ENCODE measurements around the gene MAP3K3.

The MAP3K3 gene

DNA sequence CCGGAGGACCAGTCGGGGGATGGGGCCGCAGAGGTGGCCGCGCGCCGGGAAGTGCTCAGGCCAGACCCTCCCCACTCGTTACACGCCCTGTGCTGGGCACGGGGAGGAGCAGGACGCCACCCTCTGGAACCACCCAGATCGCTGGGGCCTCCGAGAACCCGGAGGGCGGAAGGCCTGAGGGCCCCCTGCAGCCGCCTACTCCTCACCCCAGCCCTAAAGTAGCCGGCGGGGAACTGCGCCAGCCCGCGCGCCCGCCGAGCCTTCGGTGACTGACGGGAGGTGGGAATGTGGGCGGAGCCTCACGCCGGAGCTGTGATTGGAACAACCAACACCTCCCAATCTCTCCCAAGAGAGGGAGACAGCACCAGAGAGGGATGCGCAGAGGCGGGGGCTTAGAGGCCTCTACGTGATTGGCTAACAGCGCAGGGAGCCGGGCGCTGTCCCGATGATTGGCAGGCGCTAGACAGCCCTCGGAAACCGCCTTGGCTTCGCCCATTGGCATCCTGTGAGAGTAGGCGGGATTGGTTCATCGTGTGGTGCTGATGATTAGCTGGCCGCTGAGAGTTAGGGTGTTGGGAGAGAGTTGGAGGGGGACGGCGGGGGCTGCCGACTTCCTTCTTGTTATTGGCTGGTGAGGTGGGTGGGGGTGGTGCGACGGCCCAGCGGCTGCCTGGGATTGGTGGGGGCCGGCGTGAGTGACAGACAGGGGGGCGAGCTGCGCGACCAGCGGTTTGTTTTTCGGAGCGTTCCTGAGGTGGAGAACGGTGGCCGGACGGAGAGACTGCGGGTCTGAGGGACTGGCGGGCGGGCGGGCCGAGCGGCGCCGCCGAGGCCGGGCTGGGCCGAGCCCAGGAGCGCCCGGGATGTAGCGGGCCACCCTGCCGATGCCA, at the start of gene MAP3K3 (continued):
- TF ChIP-seq ZNF610 (tag by site-specific recombination; IDR thresholded peaks at IDR 0.05; ENCODE audit: borderline replicate concordance) (peak; percentile 69; the same call in 1 of the 2 replicates), ZBTB21 (tag by site-specific recombination; IDR thresholded peaks at IDR 0.05) (0 out of 2 replicates have a peak, but pooled peaks have one; percentile 41), OSR2 (tag by site-specific recombination; IDR thresholded peaks at IDR 0.05) (peak; percentile 47; the same call in 1 of the 2 replicates), SCRT2 (tag by site-specific recombination; IDR thresholded peaks at IDR 0.05) (no peak), TSHZ1 (tag by site-specific recombination; IDR thresholded peaks at IDR 0.05; ENCODE audit: borderline replicate concordance) (peak; percentile 79), ZNF362 (tag by site-specific recombination; IDR thresholded peaks at IDR 0.05) (no peak), ZNF548 (tag by site-specific recombination; IDR thresholded peaks at IDR 0.05) (0 out of 2 replicates have a peak, but pooled peaks have one; percentile 17), GFI1B (tag by site-specific recombination; IDR thresholded peaks at IDR 0.05) (peak; percentile 20; the same call in 1 of the 2 replicates), ZNF416 (tag by site-specific recombination; IDR thresholded peaks at IDR 0.05) (no peak), ZNF658 (tag by site-specific recombination; IDR thresholded peaks at IDR 0.05) (no peak), ZNF544 (tag by site-specific recombination; IDR thresholded peaks at IDR 0.05) (no peak), KLF1 (tag by site-specific recombination; IDR thresholded peaks at IDR 0.05) (peak; percentile 97), ZNF394 (tag by site-specific recombination; IDR thresholded peaks at IDR 0.05; ENCODE audit: borderline replicate concordance) (peak; percentile 85; the same call in 1 of the 2 replicates), ZNF184 (tag by site-specific recombination; IDR thresholded peaks at IDR 0.05) (no peak), ZNF768 (tag by site-specific recombination; IDR thresholded peaks at IDR 0.05) (no peak), ZNF391 (tag by site-specific recombination; IDR thresholded peaks at IDR 0.05; ENCODE audit: borderline replicate concordance, low read depth) (peak; percentile 75), ZNF16 (tag by site-specific recombination; IDR thresholded peaks at IDR 0.05; ENCODE audit: low read depth) (no peak), ZIC2 (tag by site-specific recombination; IDR thresholded peaks at IDR 0.05) (peak; percentile 72), ZNF239 (tag by site-specific recombination; IDR thresholded peaks at IDR 0.05) (no peak), ZNF561 (tag by site-specific recombination; IDR thresholded peaks at IDR 0.05; ENCODE audit: borderline replicate concordance) (peak; percentile 96; the same call in 1 of the 2 replicates), ZNF341 (tag by site-specific recombination; IDR thresholded peaks at IDR 0.05; ENCODE audit: low read depth) (peak; percentile 98)
- TF ChIP-seq, protein P1, sequence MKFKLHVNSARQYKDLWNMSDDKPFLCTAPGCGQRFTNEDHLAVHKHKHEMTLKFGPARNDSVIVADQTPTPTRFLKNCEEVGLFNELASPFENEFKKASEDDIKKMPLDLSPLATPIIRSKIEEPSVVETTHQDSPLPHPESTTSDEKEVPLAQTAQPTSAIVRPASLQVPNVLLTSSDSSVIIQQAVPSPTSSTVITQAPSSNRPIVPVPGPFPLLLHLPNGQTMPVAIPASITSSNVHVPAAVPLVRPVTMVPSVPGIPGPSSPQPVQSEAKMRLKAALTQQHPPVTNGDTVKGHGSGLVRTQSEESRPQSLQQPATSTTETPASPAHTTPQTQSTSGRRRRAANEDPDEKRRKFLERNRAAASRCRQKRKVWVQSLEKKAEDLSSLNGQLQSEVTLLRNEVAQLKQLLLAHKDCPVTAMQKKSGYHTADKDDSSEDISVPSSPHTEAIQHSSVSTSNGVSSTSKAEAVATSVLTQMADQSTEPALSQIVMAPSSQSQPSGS (tag by site-specific recombination; IDR thresholded peaks at IDR 0.05; ENCODE audit: low read depth), result no peak
- TF ChIP-seq, protein P2, sequence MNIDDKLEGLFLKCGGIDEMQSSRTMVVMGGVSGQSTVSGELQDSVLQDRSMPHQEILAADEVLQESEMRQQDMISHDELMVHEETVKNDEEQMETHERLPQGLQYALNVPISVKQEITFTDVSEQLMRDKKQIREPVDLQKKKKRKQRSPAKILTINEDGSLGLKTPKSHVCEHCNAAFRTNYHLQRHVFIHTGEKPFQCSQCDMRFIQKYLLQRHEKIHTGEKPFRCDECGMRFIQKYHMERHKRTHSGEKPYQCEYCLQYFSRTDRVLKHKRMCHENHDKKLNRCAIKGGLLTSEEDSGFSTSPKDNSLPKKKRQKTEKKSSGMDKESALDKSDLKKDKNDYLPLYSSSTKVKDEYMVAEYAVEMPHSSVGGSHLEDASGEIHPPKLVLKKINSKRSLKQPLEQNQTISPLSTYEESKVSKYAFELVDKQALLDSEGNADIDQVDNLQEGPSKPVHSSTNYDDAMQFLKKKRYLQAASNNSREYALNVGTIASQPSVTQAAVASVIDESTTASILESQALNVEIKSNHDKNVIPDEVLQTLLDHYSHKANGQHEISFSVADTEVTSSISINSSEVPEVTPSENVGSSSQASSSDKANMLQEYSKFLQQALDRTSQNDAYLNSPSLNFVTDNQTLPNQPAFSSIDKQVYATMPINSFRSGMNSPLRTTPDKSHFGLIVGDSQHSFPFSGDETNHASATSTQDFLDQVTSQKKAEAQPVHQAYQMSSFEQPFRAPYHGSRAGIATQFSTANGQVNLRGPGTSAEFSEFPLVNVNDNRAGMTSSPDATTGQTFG (tag by site-specific recombination; IDR thresholded peaks at IDR 0.05; ENCODE audit: borderline replicate concordance), result no peak
- TF ChIP-seq, protein P3, sequence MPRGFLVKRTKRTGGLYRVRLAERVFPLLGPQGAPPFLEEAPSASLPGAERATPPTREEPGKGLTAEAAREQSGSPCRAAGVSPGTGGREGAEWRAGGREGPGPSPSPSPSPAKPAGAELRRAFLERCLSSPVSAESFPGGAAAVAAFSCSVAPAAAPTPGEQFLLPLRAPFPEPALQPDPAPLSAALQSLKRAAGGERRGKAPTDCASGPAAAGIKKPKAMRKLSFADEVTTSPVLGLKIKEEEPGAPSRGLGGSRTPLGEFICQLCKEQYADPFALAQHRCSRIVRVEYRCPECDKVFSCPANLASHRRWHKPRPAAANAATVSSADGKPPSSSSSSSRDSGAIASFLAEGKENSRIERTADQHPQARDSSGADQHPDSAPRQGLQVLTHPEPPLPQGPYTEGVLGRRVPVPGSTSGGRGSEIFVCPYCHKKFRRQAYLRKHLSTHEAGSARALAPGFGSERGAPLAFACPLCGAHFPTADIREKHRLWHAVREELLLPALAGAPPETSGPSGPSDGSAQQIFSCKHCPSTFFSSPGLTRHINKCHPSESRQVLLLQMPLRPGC (tag by site-specific recombination; IDR thresholded peaks at IDR 0.05), result peak; percentile 64; the same call in 1 of the 2 replicates
- TF ChIP-seq, protein P4, sequence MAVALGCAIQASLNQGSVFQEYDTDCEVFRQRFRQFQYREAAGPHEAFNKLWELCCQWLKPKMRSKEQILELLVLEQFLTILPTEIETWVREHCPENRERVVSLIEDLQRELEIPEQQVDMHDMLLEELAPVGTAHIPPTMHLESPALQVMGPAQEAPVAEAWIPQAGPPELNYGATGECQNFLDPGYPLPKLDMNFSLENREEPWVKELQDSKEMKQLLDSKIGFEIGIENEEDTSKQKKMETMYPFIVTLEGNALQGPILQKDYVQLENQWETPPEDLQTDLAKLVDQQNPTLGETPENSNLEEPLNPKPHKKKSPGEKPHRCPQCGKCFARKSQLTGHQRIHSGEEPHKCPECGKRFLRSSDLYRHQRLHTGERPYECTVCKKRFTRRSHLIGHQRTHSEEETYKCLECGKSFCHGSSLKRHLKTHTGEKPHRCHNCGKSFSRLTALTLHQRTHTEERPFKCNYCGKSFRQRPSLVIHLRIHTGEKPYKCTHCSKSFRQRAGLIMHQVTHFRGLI (tag by site-specific recombination; IDR thresholded peaks at IDR 0.05), result peak; percentile 32; the same call in 1 of the 2 replicates

Measured in HEK293 (cell line).